SK-N-DZ (cell line): Measurements from ENCODE around the gene ANTXR1.

ENCODE experiments used
- DNase-seq: peaks from one replicate; pipeline ENCODE4 v3.0.0-alpha.2; 2015; ENCODE audit warnings: low spot score
- small RNA-seq, 2 experiments: library from RNA; depleted of rRNA; stranded (forward); fragments of <200 nt; gene quantifications; one replicate each; pipeline ENCODE3, GENCODE V24; 2014

The ANTXR1 gene

DNA sequence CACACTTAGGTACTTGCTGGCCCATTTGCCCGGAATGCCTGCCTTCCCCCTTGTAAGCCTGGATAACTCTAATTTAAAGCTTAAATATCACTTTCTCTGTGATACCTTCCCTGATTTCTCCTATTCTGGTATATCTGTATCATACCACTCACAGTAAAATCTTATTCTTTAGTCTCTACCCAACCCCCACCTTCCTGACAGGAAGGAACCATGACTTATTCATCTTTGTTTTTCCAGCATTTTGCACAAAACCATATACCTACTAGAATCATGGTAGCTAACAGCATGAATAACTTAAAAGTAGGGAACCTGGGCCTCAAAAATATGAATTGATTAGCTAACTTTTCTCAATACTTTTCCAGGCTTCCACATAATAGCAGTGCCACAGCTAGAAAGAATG lies 262.5 kb downstream of the ANTXR1 start:
- no peak for DNase-seq

GRCh38 chr2:69278366-69278765 lies 265.4 kb downstream of the ANTXR1 start:
- no peak for DNase-seq

DNA sequence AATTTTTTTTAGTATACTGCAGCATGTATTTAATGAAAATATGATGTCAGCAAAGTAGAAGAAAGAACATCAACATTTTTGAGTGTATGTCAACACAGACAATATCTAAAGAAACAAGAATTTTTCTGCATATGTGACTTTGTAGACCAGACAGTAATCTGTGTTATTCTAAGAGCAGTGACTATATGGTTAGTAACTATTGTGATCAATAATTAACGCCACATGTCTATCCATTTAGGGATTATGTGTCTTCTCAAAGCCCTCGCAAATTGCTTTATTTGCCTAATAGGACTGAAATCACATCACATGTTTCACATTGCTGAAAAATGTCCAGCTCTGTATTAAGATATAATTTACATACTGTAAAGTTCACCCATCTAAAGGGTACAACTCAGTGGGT lies 266.2 kb downstream of the ANTXR1 start:
- no peak for DNase-seq

DNA sequence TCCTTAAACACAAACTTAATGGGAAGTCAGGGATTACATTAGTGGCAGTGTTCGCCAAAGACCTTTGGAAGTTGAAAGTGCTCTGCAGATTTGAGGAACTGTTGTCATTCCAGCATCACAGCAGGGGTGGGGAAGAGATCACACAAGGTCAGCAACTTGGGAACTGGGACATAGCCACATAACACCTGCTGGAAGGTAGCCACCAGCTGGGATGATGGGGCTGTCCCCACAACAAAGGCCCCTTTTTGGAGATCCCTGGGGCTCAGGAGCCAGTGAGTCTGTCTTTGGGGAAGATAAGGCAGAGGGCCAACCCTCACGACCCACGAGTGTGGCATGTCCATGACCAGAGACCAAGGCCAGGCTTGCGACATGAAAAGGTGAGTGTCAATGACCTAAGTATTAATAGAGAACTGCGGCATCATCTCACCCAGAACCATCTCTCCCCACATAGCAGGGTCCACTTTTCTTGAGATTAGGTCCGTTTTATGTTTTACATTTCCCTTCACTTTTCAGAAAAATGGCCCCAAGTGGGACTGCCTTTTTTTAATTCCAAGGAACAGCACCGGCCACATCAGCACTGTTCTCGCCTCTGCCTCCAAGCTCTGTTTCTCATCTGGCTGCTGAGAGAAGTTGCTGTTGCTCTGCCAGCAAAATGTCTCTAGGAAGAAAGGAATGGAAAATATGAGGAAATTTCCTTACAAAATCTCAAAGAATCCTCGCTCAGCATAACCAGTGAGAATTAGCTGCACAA lies 267.1 kb downstream of the ANTXR1 start:
- no peak for DNase-seq

GRCh38 chr2:69280796-69281412 lies 267.9 kb downstream of the ANTXR1 start:
- DNase-seq: no peak

DNA sequence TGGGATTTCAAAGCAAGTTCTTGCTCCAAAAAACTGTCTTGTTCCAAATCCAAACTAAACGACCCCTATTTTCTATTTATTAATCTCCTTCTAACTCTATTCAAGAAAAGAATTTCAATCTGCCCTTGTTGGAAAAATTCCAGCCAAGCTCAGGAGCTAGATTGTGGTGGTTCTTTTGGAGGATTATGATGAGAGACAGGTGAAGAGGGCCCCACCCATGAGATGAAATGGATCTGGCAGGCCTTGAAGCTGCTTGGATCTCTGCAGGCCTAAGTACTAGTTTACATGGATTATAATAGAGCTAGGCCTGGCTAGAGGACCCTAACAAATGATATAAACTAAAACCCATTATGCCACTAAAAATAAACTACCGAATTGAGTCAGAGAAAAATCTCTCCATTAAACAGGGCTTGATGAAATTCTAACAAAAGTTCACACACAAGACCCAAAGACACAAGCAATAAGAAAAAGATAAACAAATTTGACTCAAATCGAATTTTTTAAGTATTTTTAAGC lies 272.5 kb downstream of the ANTXR1 start:
- DNase-seq: no peak

DNA sequence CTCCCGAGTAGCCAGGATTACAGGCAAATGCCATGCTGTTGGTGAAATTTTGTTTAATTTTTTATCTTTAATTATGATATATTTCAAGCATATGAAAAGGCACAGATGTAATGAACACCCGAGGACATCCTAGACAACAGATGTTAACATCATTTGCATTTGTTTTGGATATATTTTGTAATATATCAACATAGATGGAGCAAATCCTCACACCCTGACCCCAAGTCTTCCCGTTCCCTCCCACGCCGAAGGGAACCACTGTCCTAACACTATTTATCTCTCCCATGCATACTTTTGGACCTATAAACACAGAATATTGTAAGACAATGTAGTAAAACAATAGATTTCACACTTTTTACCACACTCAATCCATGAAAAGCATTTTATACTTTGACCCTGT lies 274.6 kb downstream of the ANTXR1 start:
- no peak for DNase-seq

GRCh38 chr2:69288429-69288828 lies 275.4 kb downstream of the ANTXR1 start:
- no peak for DNase-seq

- DNase-seq: no peak
These were observed 278.1 kb downstream of the ANTXR1 start for GRCh38 chr2:69291004-69291650.

GRCh38 chr2:69291721-69292120 lies 278.7 kb downstream of the ANTXR1 start:
- no peak for DNase-seq

- no peak for DNase-seq
These were observed 279.3 kb downstream of the ANTXR1 start for GRCh38 chr2:69292256-69292655.

- DNase-seq: no peak
These were observed 283.4 kb downstream of the ANTXR1 start for GRCh38 chr2:69296421-69296820.

- DNase-seq: no peak
These were observed 284.2 kb downstream of the ANTXR1 start for GRCh38 chr2:69297216-69297615.

DNA sequence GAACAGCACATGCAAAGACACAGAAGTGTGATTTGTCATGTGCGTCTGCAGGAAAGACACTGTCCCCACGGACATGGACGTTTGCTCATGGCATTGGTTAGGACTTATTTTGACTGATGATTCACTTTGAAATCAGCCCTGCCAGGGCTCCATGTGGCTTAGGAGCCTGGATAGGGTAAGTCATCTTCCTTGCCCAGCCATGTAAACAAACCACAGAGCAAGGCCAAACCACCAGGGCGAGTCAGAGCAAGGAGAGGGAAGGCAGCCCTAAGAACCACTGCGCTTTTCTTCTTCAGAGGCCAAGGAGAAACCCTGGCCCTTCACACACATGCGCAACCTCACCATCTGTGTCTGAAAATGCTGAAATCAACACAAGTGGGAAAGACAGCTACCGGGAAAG lies 285.3 kb downstream of the ANTXR1 start:
- no peak for DNase-seq

GRCh38 chr2:69298862-69299261 lies 285.9 kb downstream of the ANTXR1 start:
- no peak for DNase-seq

Small RNAs within 50 kb of the gene (small RNA-seq; reads per million reads assigned to genes)
- gene MIR3126 (0.09 to 0.10 reads per million in 2 experiments), gene RNA5SP96 (0 reads per million in 2 experiments), gene RNU6-1216P (0 reads per million in 2 experiments)
